SK-N-SH (cell line): ENCODE results near the gene SLC47A1. TPM values are rescaled to one million over a fixed set of nuclear protein-coding genes. Genes with fewer than 3 reads are reported as not detected.

ENCODE experiments used
- CTCF ChIA-PET: fragments of 300-600, 350-600 bp; formaldehyde crosslinking; extraction: SDS; loops from one replicate; lab custom pipeline; 2021; lab: Yijun Ruan, JAX
- POLR2A ChIA-PET: fragments of 350-600 bp; sonication (Branson Sonifier 250); formaldehyde crosslinking; extraction: SDS; loops from one replicate; lab custom pipeline; 2020; ENCODE audit warnings: antibody characterized with exemption, inconsistent platforms; lab: Yijun Ruan, JAX
- DNase-seq: peaks from one replicate; pipeline ENCODE4 v3.0.0; 2012
- H2AFZ ChIP-seq: fragments of 200-600 bp; sonication (generic); 2 replicates; pipeline ENCODE4 v1.8.1; 2016; ENCODE audit warnings: antibody characterized with exemption, mild to moderate bottlenecking, low read depth
- H3F3A ChIP-seq: fragments of 200-600 bp; sonication (generic); replicated peaks from 2 replicates; pipeline ENCODE3; 2016; ENCODE audit warnings: antibody characterized with exemption, mild to moderate bottlenecking; ENCODE audit not compliant: insufficient read depth
- H3K27ac ChIP-seq, 2 experiments: fragments of 200-500 bp in 1 of 2; fragments of 200-600 bp in 1 of 2; sonication (Bioruptor generic) in 1 of 2; sonication (generic), shearing (Covaris generic) in 1 of 2; 2 replicates each; pipeline versions ENCODE4 v1.5.1 to v1.6.1; 2014 to 2016; ENCODE audit warnings: low read depth in 2 of 2, inconsistent platforms in 1 of 2, low read length in 1 of 2, mild to moderate bottlenecking in 1 of 2, mixed read lengths in 1 of 2
- H3K27me3 ChIP-seq: fragments of 200-600 bp; sonication (generic), shearing (Covaris generic); 2 replicates; pipeline ENCODE4 v1.6.1; 2016; ENCODE audit warnings: mixed run types; ENCODE audit not compliant: insufficient read depth
- H3K36me3 ChIP-seq, 2 experiments: fragments of 200-500 bp in 1 of 2; fragments of 200-600 bp in 1 of 2; sonication (Bioruptor generic) in 1 of 2; sonication (generic) in 1 of 2; replicated peaks in 1 of 2; 2 replicates each; pipeline versions ENCODE3 to v1.5.1; 2014 to 2016; ENCODE audit warnings: low read length in 1 of 2, mild to moderate bottlenecking in 1 of 2; ENCODE audit not compliant: insufficient read depth in 2 of 2, control insufficient read depth in 1 of 2
- H3K4me1 ChIP-seq, 2 experiments: fragments of 200-500 bp in 1 of 2; fragments of 200-600 bp in 1 of 2; sonication (Bioruptor generic) in 1 of 2; sonication (generic), shearing (Covaris generic) in 1 of 2; 2 replicates each; pipeline versions ENCODE4 v1.5.1 to v1.6.1; 2014 to 2016; ENCODE audit warnings: low read depth in 1 of 2, low read length in 1 of 2, mixed run types in 1 of 2; ENCODE audit not compliant: insufficient read depth in 2 of 2, control insufficient read depth in 1 of 2
- H3K4me2 ChIP-seq: fragments of 200-600 bp; sonication (generic), shearing (Covaris generic); 2 replicates; pipeline ENCODE4 v1.6.1; 2017; ENCODE audit warnings: mixed run types
- H3K4me3 ChIP-seq, 2 experiments: fragments of 200-500 bp in 1 of 2; fragments of 200-600 bp in 1 of 2; sonication (Bioruptor generic) in 1 of 2; sonication (generic), shearing (Covaris generic) in 1 of 2; 2 replicates each; pipeline versions ENCODE4 v1.5.1 to v1.8.1; 2014 to 2016; ENCODE audit warnings: low read depth in 2 of 2, inconsistent platforms in 1 of 2, low read length in 1 of 2, mild to moderate bottlenecking in 1 of 2, mixed read lengths in 1 of 2, moderate library complexity in 1 of 2
- H3K79me2 ChIP-seq: fragments of 200-600 bp; sonication (generic); 2 replicates; pipeline ENCODE4 v1.8.1; 2017; ENCODE audit warnings: mild to moderate bottlenecking; ENCODE audit not compliant: insufficient read depth
- H3K9ac ChIP-seq: fragments of 200-600 bp; sonication (generic); 2 replicates; pipeline ENCODE4 v1.6.1; 2017; ENCODE audit warnings: mixed run types
- H3K9me2 ChIP-seq: fragments of 200-600 bp; sonication (generic); 2 replicates; pipeline ENCODE4 v1.6.1; 2017; ENCODE audit warnings: mixed run types
- H3K9me3 ChIP-seq: fragments of 200-600 bp; sonication (generic); 2 replicates; pipeline ENCODE4 v1.6.1; 2017; ENCODE audit warnings: mixed run types, mild to moderate bottlenecking, moderate library complexity
- H4K20me1 ChIP-seq: fragments of 200-600 bp; sonication (generic); 2 replicates; pipeline ENCODE4 v1.6.1; 2017; ENCODE audit warnings: mild to moderate bottlenecking, mixed run types; ENCODE audit not compliant: insufficient read depth
- CHD2 ChIP-seq: fragments of 150-350 bp; IDR thresholded peaks from 2 replicates; pipeline ENCODE4 v1.6.1; 2018; ENCODE audit warnings: low read length; ENCODE audit not compliant: partially characterized antibody
- ELF1 ChIP-seq: IDR thresholded peaks from 2 replicates; pipeline ENCODE4 v1.4.0; 2012
- EP300 ChIP-seq, 2 experiments: IDR thresholded peaks; 2 replicates each; pipeline versions ENCODE4 v1.4.0 to v1.6.1; 2012; ENCODE audit warnings: borderline replicate concordance in 1 of 2, low read depth in 1 of 2, low read length in 1 of 2
- EZH2phosphoT487 ChIP-seq: fragments of 200-600 bp; sonication (generic); IDR thresholded peaks from 2 replicates; pipeline ENCODE4 v1.6.1; 2017; ENCODE audit warnings: low read depth, mixed run types, mild to moderate bottlenecking, antibody characterized with exemption, moderate library complexity, borderline replicate concordance
- FOSL2 ChIP-seq: IDR thresholded peaks from 2 replicates; pipeline ENCODE4 v1.4.0; 2012; ENCODE audit warnings: low read depth, mild to moderate bottlenecking, moderate library complexity, borderline replicate concordance
- FOXJ3 ChIP-seq: sonication (generic); formaldehyde crosslinking; IDR thresholded peaks from 2 replicates; pipeline ENCODE4 v1.5.1; 2020; ENCODE audit warnings: mild to moderate bottlenecking, missing genetic modification reagents
- FOXM1 ChIP-seq: IDR thresholded peaks from 2 replicates; pipeline ENCODE4 v1.4.0; 2012; ENCODE audit warnings: low read depth, mild to moderate bottlenecking
- GABPA ChIP-seq: IDR thresholded peaks from 2 replicates; pipeline ENCODE4 v1.4.0; 2012; ENCODE audit warnings: low read depth, mild to moderate bottlenecking
- GATA2 ChIP-seq: sonication (generic); formaldehyde crosslinking; IDR thresholded peaks from 2 replicates; pipeline ENCODE4 v1.5.0; 2020; ENCODE audit warnings: mild to moderate bottlenecking, missing genetic modification reagents
- JUND ChIP-seq: IDR thresholded peaks from 2 replicates; pipeline ENCODE4 v1.4.0; 2012
- MEF2A ChIP-seq: IDR thresholded peaks from 2 replicates; pipeline ENCODE4 v1.4.0; 2012; ENCODE audit warnings: low read depth, borderline replicate concordance
- NFIC ChIP-seq: IDR thresholded peaks from 2 replicates; pipeline ENCODE4 v1.4.0; 2012; ENCODE audit warnings: borderline replicate concordance
- RAD21 ChIP-seq: IDR thresholded peaks from 2 replicates; pipeline ENCODE4 v1.6.1; 2012; ENCODE audit warnings: mild to moderate bottlenecking, low read length
- RCOR1 ChIP-seq: fragments of 150-350 bp; IDR thresholded peaks from 2 replicates; pipeline ENCODE4 v1.6.1; 2017; ENCODE audit warnings: antibody characterized with exemption, low read length
- RFX5 ChIP-seq: IDR thresholded peaks from 2 replicates; pipeline ENCODE4 v1.6.1; 2012; ENCODE audit warnings: mild to moderate bottlenecking, improper control_type of control experiment, low read length
- RXRA ChIP-seq: IDR thresholded peaks from 2 replicates; pipeline ENCODE4 v1.4.0; 2012; ENCODE audit warnings: low read depth, mild to moderate bottlenecking, borderline replicate concordance
- SIN3A ChIP-seq: IDR thresholded peaks from 2 replicates; pipeline ENCODE4 v1.6.1; 2012; ENCODE audit warnings: low read depth, mild to moderate bottlenecking, low read length, moderate library complexity, borderline replicate concordance
- SMC3 ChIP-seq: IDR thresholded peaks from 2 replicates; pipeline ENCODE4 v1.6.1; 2012; ENCODE audit warnings: low read depth, low read length, improper control_type of control experiment
- TAF1 ChIP-seq: IDR thresholded peaks from 2 replicates; pipeline ENCODE4 v1.6.1; 2012; ENCODE audit warnings: low read depth, mild to moderate bottlenecking, low read length, moderate library complexity, borderline replicate concordance
- TCF12 ChIP-seq: IDR thresholded peaks from 2 replicates; pipeline ENCODE4 v1.4.0; 2012
- TEAD4 ChIP-seq: IDR thresholded peaks from 2 replicates; pipeline ENCODE4 v1.4.0; 2012; ENCODE audit warnings: mild to moderate bottlenecking, borderline replicate concordance; ENCODE audit not compliant: insufficient read depth
- YY1 ChIP-seq: IDR thresholded peaks from 2 replicates; pipeline ENCODE4 v1.4.0; 2012; ENCODE audit warnings: low read depth, mild to moderate bottlenecking
- WGBS: methylation state at CpG from one replicate; pipeline ENCODE4 v1.1.6; 2017; ENCODE audit warnings: low lambda C conversion rate; 5-methylcytosine and 5-hydroxymethylcytosine counted together
- polyA plus RNA-seq, 3 experiments: library from polyadenylated mRNA; depleted of rRNA; stranded (reverse); fragments of >200 nt; gene quantifications; 2 replicates each; pipeline ENCODE4 v1.2.3, GENCODE V29; 2012
- TF ChIP-seq, protein P1 (sequence below): fragments of 150-350 bp; IDR thresholded peaks from 2 replicates; pipeline ENCODE4 v1.6.1; 2017; ENCODE audit warnings: antibody characterized with exemption, low read length, low read depth, borderline replicate concordance
- TF ChIP-seq, protein P2 (sequence below): IDR thresholded peaks from 2 replicates; pipeline ENCODE4 v1.6.1; 2012; ENCODE audit warnings: mild to moderate bottlenecking, low read depth, low read length, moderate library complexity
- TF ChIP-seq, protein P3 (sequence below): IDR thresholded peaks from 2 replicates; pipeline ENCODE4 v1.4.0; 2012; ENCODE audit warnings: low read depth
- TF ChIP-seq, protein P4 (sequence below): IDR thresholded peaks from 2 replicates; pipeline ENCODE4; 2012
- TF ChIP-seq, protein P5 (sequence below): fragments of 200-600 bp; sonication (generic); IDR thresholded peaks from 2 replicates; pipeline ENCODE4 v1.6.1; 2017; ENCODE audit warnings: antibody characterized with exemption, mild to moderate bottlenecking, moderate library complexity

The SLC47A1 gene
- polyA plus RNA-seq, 1 of the 3 experiments (the other 2 are of a cell fraction): 3.5 TPM

DNA sequence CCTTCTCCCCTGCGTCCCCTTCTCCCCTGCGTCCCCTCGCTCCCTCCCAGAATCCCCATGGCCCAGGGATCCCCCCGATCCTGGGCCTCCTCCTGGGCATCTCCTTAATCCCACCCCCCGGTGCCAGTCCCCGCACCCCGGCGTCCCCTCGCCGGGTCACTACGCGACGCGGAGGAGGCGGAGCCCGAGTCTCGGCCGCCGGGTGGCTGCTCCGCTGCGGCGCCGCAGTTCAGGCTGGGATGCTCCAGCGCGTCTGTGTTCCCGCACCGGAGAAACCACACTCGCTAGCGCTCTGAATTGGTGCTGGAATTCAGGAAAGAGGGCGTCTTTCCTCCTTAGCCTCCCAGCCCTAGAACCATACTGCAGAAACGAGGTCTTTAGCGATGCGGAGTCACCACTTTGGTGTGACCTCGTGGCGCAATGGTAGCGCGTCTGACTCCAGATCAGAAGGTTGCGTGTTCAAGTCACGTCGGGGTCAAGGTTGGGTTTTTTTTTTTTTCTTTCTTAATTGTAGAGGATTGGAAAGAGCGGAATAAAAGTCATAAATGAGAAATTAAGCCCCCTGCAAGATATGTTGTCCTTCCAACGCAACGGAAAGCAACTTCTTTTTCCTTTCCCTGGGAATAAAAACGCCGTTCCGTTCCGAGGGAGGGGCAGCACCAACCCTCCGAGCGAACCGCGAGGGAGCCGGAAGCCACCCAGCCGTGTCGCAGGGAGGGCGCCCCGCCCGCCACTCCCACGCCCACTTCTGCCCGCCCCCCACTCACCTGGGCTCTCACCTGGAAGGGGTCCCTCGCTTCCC lies 25.7 kb upstream of the SLC47A1 start:
- POLR2A ChIA-PET: no interaction called here
- Histone ChIP-seq H3K4me2 (peak overlapping the region; percentile 73), H3K4me1 (peaks cover 0 to 4% of the 10 kb centered on the region in 2 experiments; a peak in 1 of 4 replicates), H4K20me1 (no peaks in the 10 kb centered on the region), H3K4me3 (peak overlapping the region; percentile 58 to 71), H3F3A (peaks cover 17% of the 10 kb centered on the region), H2AFZ (peak overlapping the region; percentile 84), H3K9me3 (no peaks in the 10 kb centered on the region), H3K9ac (peak overlapping the region; percentile 70), H3K27ac (peak overlapping the region; percentile 85 to 87), H3K27me3 (no peaks in the 10 kb centered on the region), H3K79me2 (no peaks in the 10 kb centered on the region), H3K36me3 (no peaks in the 10 kb centered on the region), H3K9me2 (no peaks in the 10 kb centered on the region)
- peak; percentile 96 for DNase-seq
- WGBS: 1% methylated on average over 52 of the region's 60 CpGs
- CTCF ChIA-PET: no interaction called here
- TF ChIP-seq, protein P1, sequence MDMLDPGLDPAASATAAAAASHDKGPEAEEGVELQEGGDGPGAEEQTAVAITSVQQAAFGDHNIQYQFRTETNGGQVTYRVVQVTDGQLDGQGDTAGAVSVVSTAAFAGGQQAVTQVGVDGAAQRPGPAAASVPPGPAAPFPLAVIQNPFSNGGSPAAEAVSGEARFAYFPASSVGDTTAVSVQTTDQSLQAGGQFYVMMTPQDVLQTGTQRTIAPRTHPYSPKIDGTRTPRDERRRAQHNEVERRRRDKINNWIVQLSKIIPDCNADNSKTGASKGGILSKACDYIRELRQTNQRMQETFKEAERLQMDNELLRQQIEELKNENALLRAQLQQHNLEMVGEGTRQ: no peak
- no peak for TF ChIP-seq NFIC
- TF ChIP-seq FOSL2: peak; percentile 78
- TF ChIP-seq SMC3: no peak
- TF ChIP-seq, protein P2, sequence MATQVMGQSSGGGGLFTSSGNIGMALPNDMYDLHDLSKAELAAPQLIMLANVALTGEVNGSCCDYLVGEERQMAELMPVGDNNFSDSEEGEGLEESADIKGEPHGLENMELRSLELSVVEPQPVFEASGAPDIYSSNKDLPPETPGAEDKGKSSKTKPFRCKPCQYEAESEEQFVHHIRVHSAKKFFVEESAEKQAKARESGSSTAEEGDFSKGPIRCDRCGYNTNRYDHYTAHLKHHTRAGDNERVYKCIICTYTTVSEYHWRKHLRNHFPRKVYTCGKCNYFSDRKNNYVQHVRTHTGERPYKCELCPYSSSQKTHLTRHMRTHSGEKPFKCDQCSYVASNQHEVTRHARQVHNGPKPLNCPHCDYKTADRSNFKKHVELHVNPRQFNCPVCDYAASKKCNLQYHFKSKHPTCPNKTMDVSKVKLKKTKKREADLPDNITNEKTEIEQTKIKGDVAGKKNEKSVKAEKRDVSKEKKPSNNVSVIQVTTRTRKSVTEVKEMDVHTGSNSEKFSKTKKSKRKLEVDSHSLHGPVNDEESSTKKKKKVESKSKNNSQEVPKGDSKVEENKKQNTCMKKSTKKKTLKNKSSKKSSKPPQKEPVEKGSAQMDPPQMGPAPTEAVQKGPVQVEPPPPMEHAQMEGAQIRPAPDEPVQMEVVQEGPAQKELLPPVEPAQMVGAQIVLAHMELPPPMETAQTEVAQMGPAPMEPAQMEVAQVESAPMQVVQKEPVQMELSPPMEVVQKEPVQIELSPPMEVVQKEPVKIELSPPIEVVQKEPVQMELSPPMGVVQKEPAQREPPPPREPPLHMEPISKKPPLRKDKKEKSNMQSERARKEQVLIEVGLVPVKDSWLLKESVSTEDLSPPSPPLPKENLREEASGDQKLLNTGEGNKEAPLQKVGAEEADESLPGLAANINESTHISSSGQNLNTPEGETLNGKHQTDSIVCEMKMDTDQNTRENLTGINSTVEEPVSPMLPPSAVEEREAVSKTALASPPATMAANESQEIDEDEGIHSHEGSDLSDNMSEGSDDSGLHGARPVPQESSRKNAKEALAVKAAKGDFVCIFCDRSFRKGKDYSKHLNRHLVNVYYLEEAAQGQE: no peak
- no peak for TF ChIP-seq EZH2phosphoT487
- TF ChIP-seq YY1: no peak
- TF ChIP-seq EP300 (IDR thresholded peaks at IDR 0.05; ENCODE audit: borderline replicate concordance in 1 of 2, low read depth in 1 of 2, low read length in 1 of 2): peak in 1 of 2 experiments; percentile 68; a peak in 2 of 4 replicates
- TF ChIP-seq FOXM1: no peak
- peak; percentile 42; the same call in 1 of the 2 replicates for TF ChIP-seq TAF1
- TF ChIP-seq TCF12: peak; percentile 34; the same call in 1 of the 2 replicates
- no peak for TF ChIP-seq GATA2 (CRISPR knock-in tag)
- TF ChIP-seq TEAD4: peak; percentile 94
- no peak for TF ChIP-seq RAD21
- TF ChIP-seq RXRA: no peak; the same call in 1 of the 2 replicates
- TF ChIP-seq, protein P3, sequence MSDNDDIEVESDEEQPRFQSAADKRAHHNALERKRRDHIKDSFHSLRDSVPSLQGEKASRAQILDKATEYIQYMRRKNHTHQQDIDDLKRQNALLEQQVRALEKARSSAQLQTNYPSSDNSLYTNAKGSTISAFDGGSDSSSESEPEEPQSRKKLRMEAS: peak; percentile 65; the same call in 1 of the 2 replicates
- no peak for TF ChIP-seq JUND
- TF ChIP-seq MEF2A: no peak
- TF ChIP-seq, protein P4, sequence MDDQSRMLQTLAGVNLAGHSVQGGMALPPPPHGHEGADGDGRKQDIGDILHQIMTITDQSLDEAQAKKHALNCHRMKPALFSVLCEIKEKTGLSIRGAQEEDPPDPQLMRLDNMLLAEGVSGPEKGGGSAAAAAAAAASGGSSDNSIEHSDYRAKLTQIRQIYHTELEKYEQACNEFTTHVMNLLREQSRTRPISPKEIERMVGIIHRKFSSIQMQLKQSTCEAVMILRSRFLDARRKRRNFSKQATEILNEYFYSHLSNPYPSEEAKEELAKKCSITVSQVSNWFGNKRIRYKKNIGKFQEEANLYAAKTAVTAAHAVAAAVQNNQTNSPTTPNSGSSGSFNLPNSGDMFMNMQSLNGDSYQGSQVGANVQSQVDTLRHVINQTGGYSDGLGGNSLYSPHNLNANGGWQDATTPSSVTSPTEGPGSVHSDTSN: no peak
- no peak for TF ChIP-seq RFX5
- no peak for TF ChIP-seq ELF1
- no peak for TF ChIP-seq GABPA
- TF ChIP-seq FOXJ3 (CRISPR knock-in tag): no peak
- TF ChIP-seq RCOR1: peak; percentile 56; the same call in 1 of the 2 replicates
- peak; percentile 83 for TF ChIP-seq CHD2
- peak; percentile 5; the same call in 1 of the 2 replicates for TF ChIP-seq SIN3A
- TF ChIP-seq, protein P5, sequence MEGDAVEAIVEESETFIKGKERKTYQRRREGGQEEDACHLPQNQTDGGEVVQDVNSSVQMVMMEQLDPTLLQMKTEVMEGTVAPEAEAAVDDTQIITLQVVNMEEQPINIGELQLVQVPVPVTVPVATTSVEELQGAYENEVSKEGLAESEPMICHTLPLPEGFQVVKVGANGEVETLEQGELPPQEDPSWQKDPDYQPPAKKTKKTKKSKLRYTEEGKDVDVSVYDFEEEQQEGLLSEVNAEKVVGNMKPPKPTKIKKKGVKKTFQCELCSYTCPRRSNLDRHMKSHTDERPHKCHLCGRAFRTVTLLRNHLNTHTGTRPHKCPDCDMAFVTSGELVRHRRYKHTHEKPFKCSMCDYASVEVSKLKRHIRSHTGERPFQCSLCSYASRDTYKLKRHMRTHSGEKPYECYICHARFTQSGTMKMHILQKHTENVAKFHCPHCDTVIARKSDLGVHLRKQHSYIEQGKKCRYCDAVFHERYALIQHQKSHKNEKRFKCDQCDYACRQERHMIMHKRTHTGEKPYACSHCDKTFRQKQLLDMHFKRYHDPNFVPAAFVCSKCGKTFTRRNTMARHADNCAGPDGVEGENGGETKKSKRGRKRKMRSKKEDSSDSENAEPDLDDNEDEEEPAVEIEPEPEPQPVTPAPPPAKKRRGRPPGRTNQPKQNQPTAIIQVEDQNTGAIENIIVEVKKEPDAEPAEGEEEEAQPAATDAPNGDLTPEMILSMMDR: no peak
